Measurements from ENCODE around the gene DAB1. TPM values are rescaled to one million over a fixed set of nuclear protein-coding genes. Genes with fewer than 3 reads are reported as not detected.

The DAB1 gene
- total RNA-seq, 2 donors from 2014 or later, result 78.3 to 118 TPM

DNA sequence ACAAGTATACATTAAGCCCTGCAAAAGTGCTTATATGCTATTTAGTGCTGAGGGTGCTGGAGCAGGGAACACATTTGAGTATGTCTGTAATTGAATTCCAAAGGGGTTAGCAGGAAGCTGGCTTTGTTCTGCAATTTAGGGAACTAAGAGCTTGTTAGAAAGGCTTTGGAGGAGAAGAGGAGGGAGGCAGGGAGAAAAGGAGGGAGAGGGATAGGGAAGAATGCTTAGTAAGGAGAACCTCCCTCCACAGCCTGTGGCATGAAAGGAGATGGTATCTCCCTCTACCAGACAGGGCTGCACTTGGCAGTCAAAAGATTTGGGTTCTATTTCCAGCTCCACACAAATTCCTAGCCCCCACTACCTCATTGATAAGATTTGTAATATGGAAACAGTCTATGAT, 217.8 kb downstream of the DAB1 start:
- DNase-seq (ENCODE audit: low spot score), result no peak
- intact Hi-C loops (cut with DNase I), result no loop called here

DNA sequence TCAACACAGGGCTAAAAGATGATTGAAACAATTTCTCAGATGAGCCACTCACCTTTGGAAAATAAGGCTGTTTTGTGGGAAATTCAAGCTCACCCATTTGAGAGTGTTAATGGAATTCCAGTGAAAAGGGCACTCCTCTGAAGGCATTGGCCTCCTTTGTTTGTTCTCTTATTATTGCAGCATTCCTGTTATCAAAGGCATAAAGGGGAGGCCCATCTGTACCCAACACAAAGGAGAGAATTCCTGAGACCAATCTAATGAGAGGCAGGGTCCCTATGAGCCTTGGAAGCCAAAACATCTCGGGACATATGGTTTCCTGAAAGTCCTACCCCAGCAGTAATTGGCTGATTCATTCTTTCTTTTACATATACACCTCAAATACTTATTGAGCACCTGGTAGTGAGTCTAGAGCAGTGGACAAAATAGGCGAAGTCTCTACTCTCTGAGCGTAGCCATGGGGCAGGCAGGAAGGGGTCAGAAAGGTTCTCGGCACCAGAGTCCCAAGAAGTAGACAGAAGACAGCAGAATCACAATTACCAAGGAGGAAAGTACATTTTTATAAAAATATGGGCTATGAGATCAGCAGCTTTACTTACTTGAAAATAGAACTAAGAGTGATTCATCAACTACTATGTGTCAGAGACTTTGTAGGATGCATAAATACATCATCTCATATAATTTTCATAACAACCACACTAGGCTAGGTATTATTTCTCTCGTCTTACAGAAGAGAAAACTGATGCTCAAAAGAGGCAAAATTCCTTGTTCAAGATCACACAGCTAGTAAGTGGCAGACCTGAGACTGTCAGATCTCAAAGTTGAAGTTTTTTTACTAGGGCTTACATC, 218.7 kb downstream of the DAB1 start:
- intact Hi-C loops (cut with DNase I), result no loop called here

GRCh38 chr1:57204091-57204490, 219.8 kb downstream of the DAB1 start:
- intact Hi-C loops (cut with DNase I), result no loop called here
- no peak for DNase-seq (ENCODE audit: low spot score)

More for the DNA sequence above, 218.7 kb downstream of the DAB1 start:
- DNase-seq (ENCODE audit: low spot score), result no peak

- intact Hi-C loops (cut with DNase I), result no loop called here
- DNase-seq (ENCODE audit: low spot score), result no peak
Observed at GRCh38 chr1:57202241-57202640, 221.6 kb downstream of the DAB1 start.

GRCh38 chr1:57198912-57199311, 224.9 kb downstream of the DAB1 start:
- intact Hi-C loops (cut with DNase I), result no loop called here

GRCh38 chr1:57195436-57195941, 228.4 kb downstream of the DAB1 start:
- DNase-seq (ENCODE audit: low spot score), result no peak
- intact Hi-C loops (cut with DNase I), result no loop called here

More at GRCh38 chr1:57198912-57199311, 224.9 kb downstream of the DAB1 start:
- DNase-seq (ENCODE audit: low spot score), result no peak

DNA sequence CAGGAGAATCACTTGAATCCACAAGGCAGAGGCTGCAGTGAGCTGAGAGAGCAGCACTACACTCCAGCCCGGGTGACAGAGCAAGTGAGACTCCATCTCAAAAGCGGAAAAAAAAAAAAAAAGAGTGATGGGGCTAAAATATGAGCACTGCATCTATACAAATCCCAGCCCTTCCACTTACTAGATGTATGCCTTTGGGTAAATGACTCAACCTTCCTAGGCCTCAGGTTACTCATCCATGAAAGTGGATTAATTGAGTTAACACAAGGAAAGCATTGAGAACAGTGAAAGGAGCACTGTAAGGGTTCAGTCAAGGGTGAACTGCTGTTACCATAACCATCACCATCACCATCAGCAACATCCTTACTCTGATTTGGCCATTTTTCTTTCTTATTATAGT, 231.6 kb downstream of the DAB1 start:
- intact Hi-C loops (cut with DNase I), result no loop called here

DNA sequence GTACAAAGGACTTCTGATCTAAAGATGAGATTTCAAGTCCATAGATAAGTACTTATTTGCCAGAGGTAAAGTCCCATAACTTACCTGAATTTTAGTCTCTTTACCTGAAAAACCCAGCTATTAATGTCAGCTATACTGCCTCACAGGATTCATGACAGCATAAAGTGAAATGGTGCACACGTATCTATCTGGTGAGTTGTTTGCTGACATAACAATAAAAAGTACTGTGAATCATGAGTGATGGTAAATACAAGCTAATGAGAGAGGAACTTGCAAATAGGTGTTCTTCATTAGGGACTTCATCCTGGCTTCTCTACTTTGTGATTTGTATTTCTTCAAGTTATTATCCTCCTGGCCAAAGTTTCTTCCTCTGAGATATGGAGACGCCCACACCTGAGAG, 233.0 kb downstream of the DAB1 start:
- no peak for DNase-seq (ENCODE audit: low spot score)
- intact Hi-C loops (cut with DNase I), result no loop called here

More for the DNA sequence above, 231.6 kb downstream of the DAB1 start:
- no peak for DNase-seq (ENCODE audit: low spot score)

DNA sequence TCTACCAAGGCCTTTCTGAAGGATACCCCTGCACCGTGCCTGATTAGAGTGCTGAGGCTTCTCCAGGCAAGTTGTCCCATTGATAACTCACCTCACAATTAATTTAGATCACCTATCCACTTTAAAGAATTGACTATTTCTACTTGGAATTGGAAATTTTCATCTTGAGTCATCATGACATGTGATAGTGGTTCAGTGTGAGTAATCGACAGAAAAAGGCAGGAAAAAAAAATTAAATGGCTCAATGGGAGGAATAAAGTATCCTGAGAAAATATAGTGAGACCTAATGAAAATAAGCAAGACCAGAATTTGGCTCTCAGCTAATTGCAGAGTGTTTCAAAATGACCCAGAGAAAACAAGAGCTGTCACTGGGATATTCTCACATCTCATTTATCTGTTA, 235.7 kb downstream of the DAB1 start:
- DNase-seq (ENCODE audit: low spot score), result no peak
- intact Hi-C loops (cut with DNase I), result no loop called here

GRCh38 chr1:57186455-57186854, 237.4 kb downstream of the DAB1 start:
- intact Hi-C loops (cut with DNase I), result no loop called here
- no peak for DNase-seq (ENCODE audit: low spot score)

GRCh38 chr1:57179001-57179400, 244.9 kb downstream of the DAB1 start:
- intact Hi-C loops (cut with DNase I), result no loop called here
- no peak for DNase-seq (ENCODE audit: low spot score)

DNA sequence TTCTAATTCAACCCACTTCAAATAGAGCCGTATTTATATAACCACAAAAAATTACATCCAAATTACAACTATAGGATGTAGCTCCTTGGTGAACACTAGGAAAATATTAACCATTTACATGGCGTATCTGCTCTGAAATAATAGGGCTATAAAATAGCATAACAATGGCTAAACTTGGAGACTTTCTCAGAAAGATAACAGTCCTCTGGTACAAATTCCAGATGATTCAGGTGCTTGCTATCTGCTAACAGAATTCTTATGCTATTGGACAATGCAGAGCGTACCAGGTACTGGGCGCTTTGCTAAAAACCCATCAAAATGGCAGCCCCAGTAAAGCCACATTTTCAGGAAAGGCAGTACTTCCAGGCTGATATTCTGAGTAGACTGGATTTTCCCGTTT, 248.4 kb downstream of the DAB1 start:
- intact Hi-C loops (cut with DNase I), result no loop called here
- DNase-seq (ENCODE audit: low spot score), result no peak

DNA sequence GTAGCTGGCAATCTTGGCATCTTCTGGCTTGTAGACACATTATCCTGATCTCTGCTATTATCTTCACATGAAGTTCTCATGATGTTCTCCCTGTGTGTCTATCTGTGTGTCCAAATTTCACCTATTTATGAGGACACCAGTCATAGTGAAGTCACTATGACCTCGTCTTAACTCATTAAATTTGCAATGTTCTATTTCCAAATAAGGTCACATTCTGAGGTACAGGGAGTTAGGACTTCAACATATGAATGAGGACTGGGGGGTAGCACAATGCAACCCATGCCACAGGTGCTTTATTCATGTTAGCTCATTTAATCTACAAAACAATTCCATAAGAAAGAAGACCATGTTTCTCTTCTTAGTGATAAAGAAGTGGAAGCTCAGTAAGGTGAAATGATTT, 251.8 kb downstream of the DAB1 start:
- no peak for DNase-seq (ENCODE audit: low spot score)
- intact Hi-C loops (cut with DNase I), result no loop called here

GRCh38 chr1:57167997-57168396, 255.9 kb downstream of the DAB1 start:
- intact Hi-C loops (cut with DNase I), result no loop called here
- no peak for DNase-seq (ENCODE audit: low spot score)

GRCh38 chr1:57165546-57165945, 258.3 kb downstream of the DAB1 start:
- DNase-seq (ENCODE audit: low spot score), result no peak
- intact Hi-C loops (cut with DNase I), result no loop called here

DNA sequence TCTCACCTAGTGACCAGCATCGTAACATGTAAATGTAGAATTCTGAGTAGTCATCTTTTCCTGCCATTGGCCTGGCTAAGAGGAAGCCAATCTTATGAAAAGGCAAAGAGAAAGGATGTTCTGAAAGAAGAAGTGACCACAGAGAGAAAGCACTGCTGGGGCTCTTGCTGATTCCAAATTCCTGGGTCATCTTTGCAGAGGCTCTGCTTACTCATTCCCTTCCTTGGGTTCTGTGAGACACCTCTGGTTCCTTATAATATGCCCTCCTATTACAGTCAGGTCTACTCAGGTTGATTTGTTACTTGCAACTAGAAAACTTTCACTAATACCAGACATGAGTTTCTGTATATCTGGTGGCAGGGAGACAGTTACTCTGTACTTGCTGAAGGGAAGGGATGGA, 259.3 kb downstream of the DAB1 start:
- no peak for DNase-seq (ENCODE audit: low spot score)
- intact Hi-C loops (cut with DNase I), result no loop called here

DNA sequence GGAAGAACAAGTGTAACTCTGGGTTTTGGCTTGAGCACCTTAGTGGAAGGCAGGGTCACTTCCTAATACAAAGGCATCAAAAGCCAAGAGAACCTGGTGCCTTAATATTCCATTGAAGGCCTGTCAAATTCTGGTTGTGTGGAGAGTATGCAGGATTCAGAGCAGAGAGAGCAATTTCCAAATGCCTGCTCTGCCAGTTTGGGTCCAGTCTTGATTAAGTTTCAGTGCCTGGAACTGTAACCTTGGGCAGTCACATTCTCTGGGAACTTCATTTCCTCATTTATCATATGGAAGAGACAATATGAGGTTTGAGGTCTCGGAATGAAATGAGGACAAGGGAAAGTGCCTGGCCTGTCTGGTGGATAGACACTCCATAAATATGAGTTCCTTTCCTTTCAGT, 260.1 kb downstream of the DAB1 start:
- no peak for DNase-seq (ENCODE audit: low spot score)
- intact Hi-C loops (cut with DNase I), result no loop called here

DNA sequence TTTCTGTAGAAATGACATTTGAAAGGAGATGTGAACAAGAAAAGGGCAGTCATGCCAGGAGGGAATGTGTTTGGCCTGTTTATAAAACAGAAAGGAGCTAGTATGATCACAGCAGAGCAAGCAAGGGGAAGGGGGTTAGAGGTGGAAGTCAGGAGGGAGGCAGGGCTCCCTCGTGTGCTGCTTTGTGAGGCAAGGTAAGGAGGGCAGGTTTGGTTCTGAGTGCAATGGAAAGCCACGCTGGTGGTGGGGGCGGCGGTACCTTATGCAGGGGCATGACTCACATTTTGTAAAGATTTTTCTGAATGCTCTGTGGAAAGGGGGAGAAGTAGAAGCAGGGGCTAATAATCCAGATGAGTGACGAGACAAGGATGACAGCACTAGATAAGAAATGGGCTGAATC, 260.5 kb downstream of the DAB1 start:
- no peak for DNase-seq (ENCODE audit: low spot score)
- intact Hi-C loops (cut with DNase I), result no loop called here

- DNase-seq (ENCODE audit: low spot score), result no peak
- intact Hi-C loops (cut with DNase I), result no loop called here
Observed at GRCh38 chr1:57162607-57163261, 261.1 kb downstream of the DAB1 start.

DNA sequence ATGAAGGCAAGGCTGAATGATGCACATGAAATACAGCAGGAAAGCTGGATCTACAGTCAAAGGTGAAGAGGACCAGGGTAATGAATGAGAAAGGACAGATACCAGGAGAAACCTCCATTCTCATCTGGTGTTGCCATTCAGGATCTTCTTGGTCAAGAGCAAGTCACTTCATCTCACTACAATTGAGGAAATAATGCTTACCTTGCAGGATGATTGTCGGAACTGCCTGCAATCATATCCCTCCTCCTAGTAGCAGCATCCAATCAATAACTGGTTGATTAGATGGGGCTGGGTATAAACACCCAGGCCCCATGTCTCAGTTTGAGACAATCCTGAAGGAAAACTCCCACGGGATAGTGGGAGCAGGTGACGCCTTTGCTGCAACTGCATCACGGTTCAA, 263.3 kb downstream of the DAB1 start:
- intact Hi-C loops (cut with DNase I), result no loop called here
- no peak for DNase-seq (ENCODE audit: low spot score)

DNA sequence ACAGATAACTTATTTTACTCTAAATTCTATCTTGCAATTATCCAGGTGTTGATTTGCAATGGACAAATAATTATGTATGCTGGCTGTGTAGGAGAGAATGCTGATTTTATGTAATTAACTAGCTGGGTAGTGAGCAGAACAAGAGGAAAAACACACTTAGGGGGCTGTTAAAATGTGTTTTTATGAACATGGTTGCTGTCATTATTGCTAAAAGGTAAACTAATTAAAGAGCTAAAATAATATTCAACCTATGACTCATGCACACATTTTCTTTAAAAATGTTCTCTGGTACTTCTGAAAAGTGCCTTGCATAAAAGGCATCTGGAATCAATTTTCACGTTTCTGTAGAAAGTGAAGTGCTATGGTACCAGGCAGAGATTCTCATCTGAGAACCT, 265.3 kb downstream of the DAB1 start:
- intact Hi-C loops (cut with DNase I), result no loop called here
- no peak for DNase-seq (ENCODE audit: low spot score)
